T-helper 2 cell treated with Interferon-gamma antibody and Interleukin-4, amounts not matched to agents 5 μg/mL and 100 μg/mL, for 36 hours (primary cell): Measurements from ENCODE around the gene ADGB.
"Not testable (repeated sequence)": the region's sequence is repeated elsewhere in the genome, so short reads cannot be mapped to it uniquely, and the experiment has no call there.

ENCODE experiments used
- DNase-seq: peaks from one replicate; pipeline ENCODE4 v3.0.0; 2021; ENCODE audit warnings: low spot score
- H3K27ac Mint-ChIP-seq: one replicate; pipeline ENCODE4 v1.8.0; 2021; ENCODE audit warnings: mild to moderate bottlenecking, mixed read lengths
- H3K27me3 Mint-ChIP-seq: one replicate; pipeline ENCODE4 v1.8.0; 2021; ENCODE audit warnings: low read depth, mixed read lengths
- H3K36me3 Mint-ChIP-seq: one replicate; pipeline ENCODE4 v1.8.0; 2021; ENCODE audit warnings: low read depth, mixed read lengths
- H3K4me1 Mint-ChIP-seq: one replicate; pipeline ENCODE4 v1.8.0; 2021; ENCODE audit warnings: low read depth, mixed read lengths
- H3K4me3 Mint-ChIP-seq: one replicate; pipeline ENCODE4 v1.8.0; 2022; ENCODE audit warnings: mild to moderate bottlenecking, moderate library complexity, mixed read lengths
- H3K9me3 Mint-ChIP-seq: one replicate; pipeline ENCODE4 v1.8.0; 2021; ENCODE audit warnings: mixed read lengths

ADGB gene

DNA sequence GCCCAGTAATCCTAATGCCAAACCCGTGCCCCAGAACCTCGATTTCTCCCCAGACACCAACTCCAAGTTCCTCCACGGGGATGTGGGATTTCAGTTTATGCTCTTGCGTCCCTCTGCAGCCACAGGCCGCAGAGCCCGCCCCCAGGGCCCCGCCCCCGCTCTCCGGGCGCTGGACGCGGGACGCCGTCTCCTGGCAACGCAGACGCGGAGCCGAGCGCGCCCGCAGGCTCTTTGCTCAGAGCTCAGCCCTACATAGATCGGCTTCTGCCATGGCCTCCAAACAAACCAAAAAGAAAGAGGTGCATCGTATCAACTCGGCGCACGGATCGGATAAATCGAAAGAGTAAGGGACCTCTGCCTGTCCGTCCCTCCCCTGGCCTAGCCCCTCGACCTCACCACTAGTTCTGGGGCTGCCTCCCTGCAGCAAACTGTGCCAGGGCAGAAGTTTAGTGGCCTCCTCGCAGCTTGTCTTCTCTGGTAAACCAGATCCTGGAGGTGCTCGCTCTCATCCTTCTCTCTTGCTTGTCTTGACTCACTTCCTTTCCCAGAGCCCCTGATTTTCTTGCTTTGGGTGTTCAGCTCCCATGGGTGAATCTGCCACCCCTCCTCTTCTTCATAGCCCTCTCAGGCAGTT lies at the start of gene ADGB:
Gene ADGB, plus strand, starts transcription at position 201 of the 634 bp plus-strand sequence. Its CDS starts 69 bp downstream, at position 270.
- peak within 1 kb of the TSS; percentile 61 for H3K4me3 Mint-ChIP-seq
- no peaks in the 10 kb centered on the region for H3K36me3 Mint-ChIP-seq
- DNase-seq, result peak; percentile 4
- no peak within 1 kb of the TSS for H3K27ac Mint-ChIP-seq
- no peaks in the 10 kb centered on the region for H3K9me3 Mint-ChIP-seq
- peaks cover 3% of the 10 kb centered on the region for H3K4me1 Mint-ChIP-seq
- H3K27me3 Mint-ChIP-seq, result peaks cover 9% of the 10 kb centered on the region

DNA sequence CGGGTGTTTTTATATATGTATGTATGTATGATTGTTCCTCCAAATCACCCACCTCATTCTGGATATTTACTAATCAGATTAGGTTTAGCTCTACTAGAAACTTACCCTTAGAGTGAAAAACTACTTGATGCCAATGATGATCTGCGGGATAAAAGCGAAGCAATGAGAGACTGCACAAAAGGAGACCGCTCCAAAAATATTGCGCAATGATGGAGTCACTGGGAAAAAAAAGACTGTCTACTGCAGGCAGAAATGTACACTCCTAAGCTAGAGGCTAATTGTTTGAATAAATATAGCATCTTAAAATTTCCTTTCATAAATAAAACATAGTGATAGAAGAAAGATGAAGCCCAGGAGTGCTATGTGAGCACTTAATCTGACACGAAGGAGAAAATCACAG lies 47.9 kb upstream of the ADGB start:
- H3K27ac Mint-ChIP-seq, result no peak overlapping the region
- no peak overlapping the region for H3K4me3 Mint-ChIP-seq
- H3K27me3 Mint-ChIP-seq, result peaks cover 6% of the 10 kb centered on the region
- H3K36me3 Mint-ChIP-seq, result no peaks in the 10 kb centered on the region
- DNase-seq, result no peak
- no peaks in the 10 kb centered on the region for H3K4me1 Mint-ChIP-seq
- H3K9me3 Mint-ChIP-seq, result no peaks in the 10 kb centered on the region

DNA sequence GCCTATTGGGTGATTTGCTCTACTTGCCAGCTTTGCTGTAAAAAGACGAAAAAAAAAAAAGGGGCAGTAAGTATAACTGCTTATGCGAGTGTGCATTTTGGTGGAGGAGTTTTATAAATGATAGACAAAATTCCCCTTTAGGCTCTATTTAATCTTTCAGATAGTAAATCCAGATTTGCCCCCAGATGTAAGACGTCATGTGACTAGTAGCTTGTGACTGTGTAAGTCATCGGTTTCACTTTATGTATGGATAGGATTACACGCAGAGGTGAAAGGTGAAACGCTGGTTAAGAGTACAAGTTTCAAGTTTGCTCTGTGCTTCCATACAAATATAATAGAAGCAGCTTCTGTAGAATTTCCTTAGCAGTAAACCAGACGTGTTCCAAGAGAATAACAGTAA lies 47.2 kb upstream of the ADGB start:
- H3K36me3 Mint-ChIP-seq, result no peaks in the 10 kb centered on the region

DNA sequence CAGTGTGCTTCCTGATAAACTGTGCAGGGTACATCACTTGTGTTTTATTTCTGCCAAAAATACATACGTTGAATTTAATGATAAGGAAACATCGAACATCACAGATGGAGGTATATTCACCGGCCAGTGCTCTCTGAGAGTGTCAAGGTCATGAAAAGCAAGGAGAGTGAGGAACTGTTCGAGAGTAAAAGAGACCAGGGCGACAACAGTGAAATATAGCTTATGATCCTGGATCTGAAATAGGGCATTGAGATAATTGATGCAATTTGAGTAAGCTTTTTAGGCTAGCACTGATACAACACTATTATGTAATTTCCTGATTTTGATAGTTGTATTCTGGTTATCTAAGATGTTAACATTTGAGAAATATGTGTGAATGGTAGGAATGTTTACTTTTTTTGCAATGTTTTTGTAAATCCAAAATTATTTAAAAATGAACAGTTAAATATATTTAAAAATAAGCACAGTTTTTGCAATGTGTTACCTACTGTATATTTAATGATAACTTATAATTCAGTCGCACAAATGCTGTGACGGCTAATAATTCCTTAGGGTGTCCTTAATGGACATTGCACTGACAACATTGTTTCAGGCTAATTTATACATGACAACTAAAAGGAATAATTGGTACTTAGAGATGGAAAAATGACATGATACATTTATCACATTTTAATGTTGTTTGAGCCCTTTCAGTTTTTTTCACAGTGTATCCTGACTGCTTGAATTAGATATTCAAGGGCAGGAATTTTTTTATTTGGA lies 45.2 kb upstream of the ADGB start:
- H3K4me1 Mint-ChIP-seq, result no peaks in the 10 kb centered on the region

More for the DNA sequence above, 47.2 kb upstream of the ADGB start:
- no peak overlapping the region for H3K4me3 Mint-ChIP-seq
- H3K9me3 Mint-ChIP-seq, result no peaks in the 10 kb centered on the region
- DNase-seq, result no peak
- no peaks in the 10 kb centered on the region for H3K4me1 Mint-ChIP-seq
- H3K27me3 Mint-ChIP-seq, result peaks cover 4% of the 10 kb centered on the region
- H3K27ac Mint-ChIP-seq, result no peak overlapping the region

DNA sequence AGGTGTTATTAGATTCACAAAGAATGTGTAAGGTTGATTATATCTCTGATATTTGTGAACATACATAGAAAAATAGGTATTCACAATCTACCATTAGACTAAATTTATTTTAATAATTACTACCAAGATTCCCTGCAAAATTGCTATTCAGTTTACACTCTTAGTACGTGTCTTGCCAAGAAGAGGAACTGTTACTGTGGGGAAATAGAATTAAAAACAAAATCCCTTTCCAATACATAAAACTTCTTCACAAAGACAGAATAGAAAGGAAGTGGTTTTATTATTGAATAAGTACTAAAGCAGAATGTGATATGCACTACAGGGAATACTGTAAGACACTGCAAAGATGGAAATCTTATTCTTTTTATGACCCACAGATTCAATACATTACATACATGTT lies 38.2 kb upstream of the ADGB start:
- no peak for DNase-seq
- no peaks in the 10 kb centered on the region for H3K9me3 Mint-ChIP-seq
- no peaks in the 10 kb centered on the region for H3K36me3 Mint-ChIP-seq
- no peaks in the 10 kb centered on the region for H3K4me1 Mint-ChIP-seq
- H3K27me3 Mint-ChIP-seq, result no peaks in the 10 kb centered on the region
- no peak overlapping the region for H3K4me3 Mint-ChIP-seq
- no peak overlapping the region for H3K27ac Mint-ChIP-seq

More for the DNA sequence above, 45.2 kb upstream of the ADGB start:
- DNase-seq, result no peak
- Mint-ChIP-seq H3K27ac (no peak overlapping the region), H3K9me3 (no peaks in the 10 kb centered on the region), H3K27me3 (no peaks in the 10 kb centered on the region), H3K36me3 (no peaks in the 10 kb centered on the region), H3K4me3 (no peak overlapping the region)

DNA sequence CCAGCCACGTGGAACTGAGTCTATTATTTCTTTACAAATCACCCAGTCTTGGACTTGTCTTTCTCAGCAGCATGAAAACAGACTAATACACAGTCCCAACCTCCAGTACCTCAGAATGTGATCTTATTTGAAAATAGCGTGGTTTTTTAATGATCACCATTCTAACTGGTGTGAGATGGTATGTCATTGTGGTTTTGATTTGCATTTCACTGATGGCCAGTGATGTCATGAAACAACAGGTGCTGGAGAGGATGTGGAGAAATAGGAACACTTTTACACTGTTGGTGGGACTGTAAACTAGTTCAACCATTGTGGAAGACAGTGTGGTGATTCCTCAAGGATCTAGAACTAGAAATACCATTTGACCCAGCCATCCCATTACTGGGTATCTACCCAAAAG lies 32.1 kb upstream of the ADGB start:
- not testable (repeated sequence) for DNase-seq, H3K27me3 Mint-ChIP-seq, H3K36me3 Mint-ChIP-seq, H3K4me3 Mint-ChIP-seq, H3K27ac Mint-ChIP-seq, H3K9me3 Mint-ChIP-seq, H3K4me1 Mint-ChIP-seq

DNA sequence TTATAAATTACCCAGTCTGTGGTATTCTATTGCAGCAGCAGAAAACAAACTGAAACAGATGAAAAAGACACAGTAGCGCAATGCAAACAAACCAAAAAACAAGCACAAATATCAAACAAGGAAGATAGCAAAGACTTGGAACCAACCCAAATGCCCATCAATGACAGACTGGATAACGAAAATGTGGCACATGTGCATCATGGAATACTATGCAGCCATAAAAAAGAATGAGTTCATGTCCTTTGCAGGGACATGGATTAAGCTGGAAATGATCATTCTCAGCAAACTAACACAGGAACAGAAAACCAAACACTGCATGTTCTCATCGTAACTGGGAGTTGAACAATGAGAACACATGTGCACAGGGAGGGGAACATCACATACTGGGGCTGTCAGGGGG lies 30.2 kb upstream of the ADGB start:
- not testable (repeated sequence) for DNase-seq, H3K27ac Mint-ChIP-seq, H3K9me3 Mint-ChIP-seq, H3K4me3 Mint-ChIP-seq, H3K4me1 Mint-ChIP-seq, H3K36me3 Mint-ChIP-seq, H3K27me3 Mint-ChIP-seq

DNA sequence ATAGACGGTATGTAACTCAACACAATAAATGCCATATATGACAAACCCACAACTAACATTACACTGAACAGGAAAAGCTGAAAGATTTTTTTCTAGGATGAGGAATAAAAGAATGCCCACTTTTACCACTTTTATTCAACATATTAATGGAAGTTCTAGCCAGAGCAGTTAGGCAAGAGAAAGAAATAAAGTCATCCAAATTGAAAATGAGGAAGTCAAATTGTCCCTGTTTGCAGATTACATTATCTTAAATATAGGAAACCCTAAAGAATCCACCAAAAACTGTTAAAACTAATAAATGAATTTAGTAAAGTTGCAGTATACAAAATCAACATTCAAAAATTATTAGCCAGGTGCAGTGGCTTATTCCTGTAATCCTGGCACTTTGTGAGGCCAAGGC lies 24.6 kb upstream of the ADGB start:
- no peak overlapping the region for H3K27ac Mint-ChIP-seq
- no peak for DNase-seq
- no peak overlapping the region for H3K4me3 Mint-ChIP-seq
- no peaks in the 10 kb centered on the region for H3K36me3 Mint-ChIP-seq
- no peaks in the 10 kb centered on the region for H3K9me3 Mint-ChIP-seq
- no peaks in the 10 kb centered on the region for H3K4me1 Mint-ChIP-seq
- no peaks in the 10 kb centered on the region for H3K27me3 Mint-ChIP-seq

DNA sequence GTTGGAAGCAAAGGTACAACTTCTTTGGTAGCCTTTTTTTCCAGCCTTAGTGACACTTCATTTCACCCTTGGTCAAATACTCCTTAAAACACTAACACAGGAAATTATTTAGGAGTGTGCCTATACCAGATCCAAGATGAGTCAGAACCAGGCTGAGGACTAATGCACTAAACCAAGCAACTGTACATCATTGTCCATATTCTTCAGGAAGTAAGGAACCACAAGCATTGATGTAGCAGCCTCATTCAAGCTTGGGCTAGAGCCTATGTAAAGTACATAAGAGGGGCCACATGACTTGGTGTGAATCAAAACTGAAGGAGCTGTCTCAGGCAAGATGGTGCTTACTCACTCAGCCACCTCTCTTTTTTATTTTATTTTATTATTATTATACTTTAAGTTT lies 20.7 kb upstream of the ADGB start:
- Mint-ChIP-seq H3K4me3 (no peak overlapping the region), H3K27ac (no peak overlapping the region), H3K36me3 (no peaks in the 10 kb centered on the region), H3K4me1 (no peaks in the 10 kb centered on the region), H3K27me3 (no peaks in the 10 kb centered on the region), H3K9me3 (no peaks in the 10 kb centered on the region)
- DNase-seq, result no peak

DNA sequence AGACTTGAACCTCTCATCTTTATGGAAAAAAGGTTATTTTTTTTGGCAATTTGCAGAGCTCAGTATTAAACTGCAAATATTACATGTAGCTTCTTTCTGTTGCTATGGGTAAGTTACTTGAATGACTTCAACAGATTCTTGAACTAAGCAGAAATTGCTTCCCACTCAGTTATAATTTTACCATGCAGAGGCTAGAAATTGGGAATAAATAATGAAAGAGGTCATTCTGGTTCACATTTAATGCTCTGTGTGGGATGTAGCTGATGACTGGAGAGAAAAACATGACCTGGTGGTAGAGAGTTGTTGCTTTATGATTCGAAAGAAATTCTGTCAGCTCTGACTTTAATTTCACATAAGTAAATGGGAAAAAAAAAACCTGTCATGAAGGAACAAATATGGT lies 16.8 kb upstream of the ADGB start:
- Mint-ChIP-seq H3K4me3 (no peak overlapping the region), H3K9me3 (no peaks in the 10 kb centered on the region), H3K4me1 (no peaks in the 10 kb centered on the region), H3K27ac (no peak overlapping the region), H3K27me3 (no peaks in the 10 kb centered on the region), H3K36me3 (no peaks in the 10 kb centered on the region)
- DNase-seq, result no peak

DNA sequence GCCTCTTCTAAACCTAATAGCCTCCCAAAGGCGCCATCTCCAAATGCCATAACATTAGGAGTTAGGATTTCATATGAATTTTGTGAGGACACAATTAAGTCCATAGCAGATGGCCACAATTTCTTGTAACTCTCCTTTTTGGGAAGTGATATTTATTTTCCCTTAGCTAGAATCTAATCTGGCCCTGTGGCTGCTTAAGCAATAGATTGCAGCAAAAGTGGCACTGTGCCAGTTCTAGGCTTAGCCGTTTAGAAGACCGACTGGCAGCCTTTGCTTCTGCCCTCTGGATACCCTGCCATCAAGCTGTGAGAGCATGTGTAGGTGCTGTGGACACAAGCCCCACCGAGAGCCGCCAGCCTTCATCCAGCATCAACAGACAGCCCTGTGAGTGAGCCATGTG lies 15.9 kb upstream of the ADGB start:
- Mint-ChIP-seq H3K36me3 (no peaks in the 10 kb centered on the region), H3K4me1 (no peaks in the 10 kb centered on the region), H3K27me3 (no peaks in the 10 kb centered on the region), H3K9me3 (no peaks in the 10 kb centered on the region), H3K27ac (no peak overlapping the region), H3K4me3 (no peak overlapping the region)
- DNase-seq, result no peak

DNA sequence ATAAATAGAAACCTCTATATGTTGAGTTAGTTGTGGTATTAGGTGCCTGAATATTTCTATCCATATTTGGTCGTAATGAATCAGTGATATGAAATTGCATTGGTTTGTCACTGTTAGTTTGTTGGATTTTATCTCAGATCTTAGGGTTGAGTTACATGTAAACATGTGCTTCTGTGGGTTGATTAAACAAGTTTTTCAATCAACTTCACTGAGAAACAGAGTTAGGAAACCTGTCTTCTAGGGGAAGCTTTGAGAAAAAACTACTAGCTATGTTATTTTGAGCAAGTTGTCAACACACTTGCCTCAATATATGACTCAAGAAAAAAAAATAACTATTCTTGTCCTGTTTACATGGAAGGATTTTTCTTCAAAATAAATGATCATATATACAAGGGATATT lies 14.8 kb upstream of the ADGB start:
- no peak for DNase-seq
- no peak overlapping the region for H3K27ac Mint-ChIP-seq
- no peaks in the 10 kb centered on the region for H3K9me3 Mint-ChIP-seq
- no peaks in the 10 kb centered on the region for H3K27me3 Mint-ChIP-seq
- H3K4me1 Mint-ChIP-seq, result no peaks in the 10 kb centered on the region
- H3K36me3 Mint-ChIP-seq, result no peaks in the 10 kb centered on the region
- no peak overlapping the region for H3K4me3 Mint-ChIP-seq

DNA sequence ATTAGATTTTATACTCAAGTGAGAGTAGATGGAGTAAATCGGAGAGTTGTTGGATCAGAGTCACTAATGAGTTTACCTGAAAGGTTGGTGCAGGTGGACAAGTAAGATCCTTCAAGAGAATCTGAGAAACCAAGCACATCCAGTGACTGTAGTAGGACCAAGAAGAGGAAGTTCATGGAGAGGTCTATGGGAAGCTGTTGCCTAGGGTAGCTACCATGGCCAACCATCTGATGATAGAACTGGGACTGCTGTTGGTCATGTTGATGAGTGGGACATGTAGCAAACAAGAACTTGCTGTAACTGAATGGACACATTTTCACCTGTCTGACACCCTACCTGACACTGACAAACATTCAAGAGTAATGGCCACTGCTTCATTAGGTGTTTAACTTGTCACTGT lies 11.3 kb upstream of the ADGB start:
- Mint-ChIP-seq H3K4me3 (no peak overlapping the region), H3K9me3 (no peaks in the 10 kb centered on the region), H3K36me3 (no peaks in the 10 kb centered on the region), H3K4me1 (no peaks in the 10 kb centered on the region), H3K27ac (no peak overlapping the region), H3K27me3 (peaks cover 4% of the 10 kb centered on the region)
- no peak for DNase-seq

DNA sequence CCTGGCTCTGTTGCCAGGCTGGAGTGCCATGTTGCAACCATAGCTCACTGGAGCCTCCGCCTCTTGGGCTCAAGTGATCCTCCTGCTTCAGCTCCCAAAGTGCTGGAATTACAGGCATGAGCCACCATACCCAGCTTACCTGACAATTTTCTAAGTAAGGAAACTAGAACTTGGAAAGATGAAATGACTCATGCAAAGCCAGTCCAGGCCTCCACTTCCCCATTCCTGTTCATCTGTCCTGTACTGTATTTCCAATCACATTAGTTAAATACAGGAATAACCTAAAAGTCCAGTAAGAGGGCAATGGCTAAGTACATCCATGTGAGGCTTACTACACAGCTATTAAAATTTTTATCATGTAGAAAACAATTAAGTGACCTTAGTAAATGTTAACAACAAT lies 8.3 kb upstream of the ADGB start:
- Mint-ChIP-seq H3K36me3 (no peaks in the 10 kb centered on the region), H3K27me3 (peaks cover 4% of the 10 kb centered on the region), H3K9me3 (no peaks in the 10 kb centered on the region), H3K27ac (no peak overlapping the region), H3K4me1 (no peaks in the 10 kb centered on the region), H3K4me3 (no peak overlapping the region)
- DNase-seq, result no peak

DNA sequence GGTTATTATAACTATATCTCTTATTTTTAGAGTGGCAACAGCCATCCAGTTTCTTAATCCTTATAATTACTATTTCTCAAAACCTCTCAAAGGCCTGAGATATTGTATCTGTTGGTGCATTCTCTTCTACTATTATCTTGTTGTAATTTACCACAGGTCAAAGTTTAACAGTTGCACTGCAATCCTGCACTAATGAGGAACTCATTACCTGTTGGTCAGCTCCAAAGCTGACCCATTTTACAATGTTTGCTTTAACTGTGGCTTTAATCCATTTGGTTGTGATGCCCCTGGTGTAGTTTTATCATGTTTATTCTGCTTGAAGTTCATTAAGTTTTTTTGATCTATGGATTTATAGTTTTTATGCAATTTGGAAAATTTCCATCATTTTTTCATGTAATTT lies 6.3 kb upstream of the ADGB start:
- peaks cover 4% of the 10 kb centered on the region for H3K27me3 Mint-ChIP-seq
- H3K36me3 Mint-ChIP-seq, result no peaks in the 10 kb centered on the region
- H3K9me3 Mint-ChIP-seq, result no peaks in the 10 kb centered on the region
- no peaks in the 10 kb centered on the region for H3K4me1 Mint-ChIP-seq
- no peak for DNase-seq
- no peak overlapping the region for H3K4me3 Mint-ChIP-seq
- H3K27ac Mint-ChIP-seq, result no peak overlapping the region
